Left ventricle myocardium superior (tissue), 1 donor: ENCODE measurements around the gene ZNF195. TPM values are rescaled to one million over a fixed set of nuclear protein-coding genes. Genes with fewer than 3 reads are reported as not detected.
"Not testable (repeated sequence)": the region's sequence is repeated elsewhere in the genome, so short reads cannot be mapped to it uniquely, and the experiment has no call there.

Source experiments
- ATAC-seq: fragments of 200-7000 bp; cut with Tn5 transposase; one replicate; pipeline ENCODE4 v1.9.1; 2020; ENCODE audit warnings: mild to moderate bottlenecking, moderate library complexity
- DNase-seq: peaks from one replicate; pipeline ENCODE4 v3.0.0-alpha.2; 2020
- intact Hi-C: fragments of 100-400 bp; cut with micrococcal nuclease; formaldehyde crosslinking; loops from one replicate; pipeline ENCODE4 v1.11.0; 2022
- total RNA-seq: library from RNA; stranded (reverse); fragmentation: NEBNext Ultra II Directional; extraction: Animal tissue kit (Norgen Biotek cat#: 25700); gene quantifications from one replicate; pipeline ENCODE4 v1.2.1, GENCODE V29; 2021
- donor health status: DM: no; HTN: yes; CAD: no; lungs with severe emphysema.

The ZNF195 gene
- total RNA-seq, 1 donor from 2014 or later = 10.5 TPM

DNA sequence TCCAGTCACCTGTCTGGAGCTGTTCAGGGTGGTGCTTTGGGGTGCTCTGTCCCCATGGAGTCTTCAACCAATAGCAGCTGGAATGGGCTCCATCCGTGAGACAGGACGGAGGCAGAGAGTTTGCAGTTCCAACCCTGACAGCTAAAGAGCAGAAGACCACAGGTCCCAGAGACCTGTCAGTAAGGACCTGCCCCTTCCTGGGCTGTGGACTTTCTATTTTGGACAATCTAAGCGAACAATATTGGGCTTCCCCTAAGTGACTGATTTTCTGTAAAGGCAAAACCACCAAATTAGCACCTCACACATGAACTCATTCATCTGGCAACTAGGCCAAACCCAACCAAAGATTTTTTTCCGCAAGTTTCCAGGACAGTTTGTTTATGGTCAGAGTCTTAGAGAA lies 50.4 kb downstream of the ZNF195 start:
- DNase-seq, intact Hi-C loops, ATAC-seq: not testable (repeated sequence)

GRCh38 chr11:3326450-3326849 lies 52.5 kb downstream of the ZNF195 start:
- DNase-seq, ATAC-seq, intact Hi-C loops: not testable (repeated sequence)

- ATAC-seq = peak; percentile 42
- DNase-seq, intact Hi-C loops: not testable (repeated sequence)
Observed at GRCh38 chr11:3324724-3325123, 54.2 kb downstream of the ZNF195 start.

Other genes with a start within 250 kb of the ZNF195 start
- 15.9 TPM for gene OSBPL5, start 213.8 kb downstream of the ZNF195 start, total RNA-seq
- not detected for gene MRGPRG, start 160.3 kb downstream of the ZNF195 start, total RNA-seq
- 0.42 TPM for gene MRGPRE, start 146.7 kb downstream of the ZNF195 start, total RNA-seq